ENCODE data around the gene RSL1D1.

DNA sequence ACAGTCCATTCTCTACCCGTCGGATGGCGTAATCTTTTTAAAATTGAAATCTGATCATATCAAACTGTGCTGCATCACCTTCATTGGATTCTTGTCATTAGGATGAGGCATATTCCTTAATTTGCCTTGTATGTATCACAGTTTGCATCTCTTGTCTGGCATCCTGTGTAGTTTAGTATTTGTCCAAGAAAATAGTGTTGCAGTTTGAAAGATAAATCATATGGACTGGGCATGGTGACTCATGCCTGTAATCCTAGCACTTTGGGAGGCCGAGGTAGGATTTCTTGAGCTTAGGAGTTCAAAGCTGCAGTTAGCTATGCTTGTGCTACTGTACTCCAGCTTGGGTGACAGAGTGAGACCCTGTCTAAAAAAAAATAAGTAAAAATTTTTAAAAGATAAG is 5.8 kb upstream of the RSL1D1 start:
- TF ChIP-seq, protein P1, sequence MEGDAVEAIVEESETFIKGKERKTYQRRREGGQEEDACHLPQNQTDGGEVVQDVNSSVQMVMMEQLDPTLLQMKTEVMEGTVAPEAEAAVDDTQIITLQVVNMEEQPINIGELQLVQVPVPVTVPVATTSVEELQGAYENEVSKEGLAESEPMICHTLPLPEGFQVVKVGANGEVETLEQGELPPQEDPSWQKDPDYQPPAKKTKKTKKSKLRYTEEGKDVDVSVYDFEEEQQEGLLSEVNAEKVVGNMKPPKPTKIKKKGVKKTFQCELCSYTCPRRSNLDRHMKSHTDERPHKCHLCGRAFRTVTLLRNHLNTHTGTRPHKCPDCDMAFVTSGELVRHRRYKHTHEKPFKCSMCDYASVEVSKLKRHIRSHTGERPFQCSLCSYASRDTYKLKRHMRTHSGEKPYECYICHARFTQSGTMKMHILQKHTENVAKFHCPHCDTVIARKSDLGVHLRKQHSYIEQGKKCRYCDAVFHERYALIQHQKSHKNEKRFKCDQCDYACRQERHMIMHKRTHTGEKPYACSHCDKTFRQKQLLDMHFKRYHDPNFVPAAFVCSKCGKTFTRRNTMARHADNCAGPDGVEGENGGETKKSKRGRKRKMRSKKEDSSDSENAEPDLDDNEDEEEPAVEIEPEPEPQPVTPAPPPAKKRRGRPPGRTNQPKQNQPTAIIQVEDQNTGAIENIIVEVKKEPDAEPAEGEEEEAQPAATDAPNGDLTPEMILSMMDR (IDR thresholded peaks at IDR 0.05; ENCODE audit: insufficient read depth, low read length): no peak
- TF ChIP-seq GABPA (IDR thresholded peaks at IDR 0.05; ENCODE audit: low read depth) (no peak), POLR2AphosphoS5 (IDR thresholded peaks at IDR 0.05; ENCODE audit: low read depth) (no peak)
- TF ChIP-seq, protein P2, sequence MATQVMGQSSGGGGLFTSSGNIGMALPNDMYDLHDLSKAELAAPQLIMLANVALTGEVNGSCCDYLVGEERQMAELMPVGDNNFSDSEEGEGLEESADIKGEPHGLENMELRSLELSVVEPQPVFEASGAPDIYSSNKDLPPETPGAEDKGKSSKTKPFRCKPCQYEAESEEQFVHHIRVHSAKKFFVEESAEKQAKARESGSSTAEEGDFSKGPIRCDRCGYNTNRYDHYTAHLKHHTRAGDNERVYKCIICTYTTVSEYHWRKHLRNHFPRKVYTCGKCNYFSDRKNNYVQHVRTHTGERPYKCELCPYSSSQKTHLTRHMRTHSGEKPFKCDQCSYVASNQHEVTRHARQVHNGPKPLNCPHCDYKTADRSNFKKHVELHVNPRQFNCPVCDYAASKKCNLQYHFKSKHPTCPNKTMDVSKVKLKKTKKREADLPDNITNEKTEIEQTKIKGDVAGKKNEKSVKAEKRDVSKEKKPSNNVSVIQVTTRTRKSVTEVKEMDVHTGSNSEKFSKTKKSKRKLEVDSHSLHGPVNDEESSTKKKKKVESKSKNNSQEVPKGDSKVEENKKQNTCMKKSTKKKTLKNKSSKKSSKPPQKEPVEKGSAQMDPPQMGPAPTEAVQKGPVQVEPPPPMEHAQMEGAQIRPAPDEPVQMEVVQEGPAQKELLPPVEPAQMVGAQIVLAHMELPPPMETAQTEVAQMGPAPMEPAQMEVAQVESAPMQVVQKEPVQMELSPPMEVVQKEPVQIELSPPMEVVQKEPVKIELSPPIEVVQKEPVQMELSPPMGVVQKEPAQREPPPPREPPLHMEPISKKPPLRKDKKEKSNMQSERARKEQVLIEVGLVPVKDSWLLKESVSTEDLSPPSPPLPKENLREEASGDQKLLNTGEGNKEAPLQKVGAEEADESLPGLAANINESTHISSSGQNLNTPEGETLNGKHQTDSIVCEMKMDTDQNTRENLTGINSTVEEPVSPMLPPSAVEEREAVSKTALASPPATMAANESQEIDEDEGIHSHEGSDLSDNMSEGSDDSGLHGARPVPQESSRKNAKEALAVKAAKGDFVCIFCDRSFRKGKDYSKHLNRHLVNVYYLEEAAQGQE (IDR thresholded peaks at IDR 0.05; ENCODE audit: insufficient replicate concordance, low read depth): no peak
